A673 (cell line): ENCODE results near the gene SOX1.
A peak's percentile ranks its signal among the peaks of the same experiment; 100 is the strongest.

Experiments used
- EZH2 ChIP-seq: fragments of 200-600 bp; sonication (generic); IDR thresholded peaks from 2 replicates; pipeline ENCODE4 v1.6.1; 2017; ENCODE audit warnings: borderline replicate concordance, low read depth, mild to moderate bottlenecking, mixed read lengths, antibody characterized with exemption, low read length; ENCODE audit not compliant: poor library complexity, severe bottlenecking
- TF ChIP-seq, protein P1 (sequence below): fragments of 300-800, 200-600 bp; sonication (generic); conservative IDR thresholded peaks from 2 replicates; pipeline ENCODE4 v1.5.1; 2017; ENCODE audit warnings: low read depth, mild to moderate bottlenecking, antibody characterized with exemption, low read length, moderate library complexity, mixed read lengths

DNA sequence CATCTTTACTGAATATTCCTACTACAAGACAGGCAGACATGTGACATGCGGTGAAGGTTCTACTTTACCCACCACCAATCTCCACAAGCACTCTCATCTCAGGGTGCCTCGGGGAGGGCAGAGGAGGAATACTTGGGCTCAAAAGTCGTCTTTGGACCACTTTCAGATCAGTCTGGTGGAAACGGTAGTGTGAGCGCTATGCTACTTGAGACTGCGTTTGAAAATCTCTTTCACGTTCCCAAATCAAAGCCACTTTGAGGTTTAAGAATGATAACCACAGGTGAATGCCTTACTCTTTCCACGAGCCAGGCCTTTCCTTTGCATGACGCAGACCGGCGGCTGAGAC lies 1.5 kb upstream of the SOX1 start:
- TF ChIP-seq, protein P1, sequence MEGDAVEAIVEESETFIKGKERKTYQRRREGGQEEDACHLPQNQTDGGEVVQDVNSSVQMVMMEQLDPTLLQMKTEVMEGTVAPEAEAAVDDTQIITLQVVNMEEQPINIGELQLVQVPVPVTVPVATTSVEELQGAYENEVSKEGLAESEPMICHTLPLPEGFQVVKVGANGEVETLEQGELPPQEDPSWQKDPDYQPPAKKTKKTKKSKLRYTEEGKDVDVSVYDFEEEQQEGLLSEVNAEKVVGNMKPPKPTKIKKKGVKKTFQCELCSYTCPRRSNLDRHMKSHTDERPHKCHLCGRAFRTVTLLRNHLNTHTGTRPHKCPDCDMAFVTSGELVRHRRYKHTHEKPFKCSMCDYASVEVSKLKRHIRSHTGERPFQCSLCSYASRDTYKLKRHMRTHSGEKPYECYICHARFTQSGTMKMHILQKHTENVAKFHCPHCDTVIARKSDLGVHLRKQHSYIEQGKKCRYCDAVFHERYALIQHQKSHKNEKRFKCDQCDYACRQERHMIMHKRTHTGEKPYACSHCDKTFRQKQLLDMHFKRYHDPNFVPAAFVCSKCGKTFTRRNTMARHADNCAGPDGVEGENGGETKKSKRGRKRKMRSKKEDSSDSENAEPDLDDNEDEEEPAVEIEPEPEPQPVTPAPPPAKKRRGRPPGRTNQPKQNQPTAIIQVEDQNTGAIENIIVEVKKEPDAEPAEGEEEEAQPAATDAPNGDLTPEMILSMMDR = no peak
- TF ChIP-seq EZH2 = peak; percentile 5
